Vagina (tissue), 2 donors: ENCODE results near the gene NIPSNAP2.

ENCODE experiments used
- CTCF ChIP-seq, 3 experiments: fragments of 450-650 bp in 2 of 3; fragments of 200-600 bp in 1 of 3; sonication (generic) in 1 of 3; IDR thresholded peaks; one replicate each; pipeline ENCODE4 v1.5.1; 2017 to 2019; ENCODE audit warnings: antibody characterized with exemption in 3 of 3, mild to moderate bottlenecking in 2 of 3, moderate library complexity in 2 of 3
- POLR2A ChIP-seq, 2 donors: fragments of 450-650 bp; IDR thresholded peaks; one replicate each; pipeline ENCODE4 v1.6.1; 2017; ENCODE audit warnings: antibody characterized with exemption in 2 of 2, mild to moderate bottlenecking in 2 of 2, moderate library complexity in 2 of 2

GRCh38 chr7:55975988-55976633, 11.7 kb downstream of the NIPSNAP2 start:
- no peak for TF ChIP-seq CTCF (IDR thresholded peaks at IDR 0.05)
- no peak for TF ChIP-seq POLR2A (IDR thresholded peaks at IDR 0.05)
